Thyroid gland (tissue), 4 donors: ENCODE results near the gene PTCD3.

Experiments used
- POLR2A ChIP-seq, 2 donors: fragments of 450-650 bp; IDR thresholded peaks; one replicate each; pipeline ENCODE4 v1.6.1; 2017; ENCODE audit warnings: antibody characterized with exemption in 2 of 2, mild to moderate bottlenecking in 2 of 2, moderate library complexity in 1 of 2
- TF ChIP-seq, protein P1 (sequence below), 6 experiments: fragments of 200-600 bp in 3 of 6; fragments of 450-650 bp in 3 of 6; sonication (generic) in 3 of 6; IDR thresholded peaks; one replicate each; pipeline ENCODE4 v1.5.1; 2016 to 2019; ENCODE audit warnings: antibody characterized with exemption in 6 of 6, mild to moderate bottlenecking in 2 of 6, inconsistent platforms in 1 of 6, moderate library complexity in 1 of 6

DNA sequence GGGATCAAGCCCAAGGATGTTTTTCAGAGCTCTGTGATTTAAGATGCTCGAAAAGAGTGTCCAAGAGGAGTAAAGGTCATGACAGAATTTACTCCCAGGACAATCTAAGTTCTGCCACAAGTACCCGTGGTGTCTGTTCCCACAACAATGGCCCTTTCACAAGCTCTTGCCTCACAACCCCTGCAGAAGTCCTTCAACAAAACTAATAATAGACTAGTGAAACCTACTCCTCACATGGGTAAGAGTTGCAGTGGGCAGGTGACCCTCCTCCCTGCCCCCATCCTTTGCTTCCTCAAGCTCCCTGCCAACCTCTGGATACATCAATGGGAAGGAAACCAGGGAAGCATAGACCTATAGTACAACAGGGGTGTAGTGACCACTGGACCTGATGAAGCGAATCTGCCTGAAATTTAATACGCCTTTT lies 34.9 kb downstream of the PTCD3 start:
- TF ChIP-seq POLR2A (IDR thresholded peaks at IDR 0.05), result no peak
- TF ChIP-seq, protein P1, sequence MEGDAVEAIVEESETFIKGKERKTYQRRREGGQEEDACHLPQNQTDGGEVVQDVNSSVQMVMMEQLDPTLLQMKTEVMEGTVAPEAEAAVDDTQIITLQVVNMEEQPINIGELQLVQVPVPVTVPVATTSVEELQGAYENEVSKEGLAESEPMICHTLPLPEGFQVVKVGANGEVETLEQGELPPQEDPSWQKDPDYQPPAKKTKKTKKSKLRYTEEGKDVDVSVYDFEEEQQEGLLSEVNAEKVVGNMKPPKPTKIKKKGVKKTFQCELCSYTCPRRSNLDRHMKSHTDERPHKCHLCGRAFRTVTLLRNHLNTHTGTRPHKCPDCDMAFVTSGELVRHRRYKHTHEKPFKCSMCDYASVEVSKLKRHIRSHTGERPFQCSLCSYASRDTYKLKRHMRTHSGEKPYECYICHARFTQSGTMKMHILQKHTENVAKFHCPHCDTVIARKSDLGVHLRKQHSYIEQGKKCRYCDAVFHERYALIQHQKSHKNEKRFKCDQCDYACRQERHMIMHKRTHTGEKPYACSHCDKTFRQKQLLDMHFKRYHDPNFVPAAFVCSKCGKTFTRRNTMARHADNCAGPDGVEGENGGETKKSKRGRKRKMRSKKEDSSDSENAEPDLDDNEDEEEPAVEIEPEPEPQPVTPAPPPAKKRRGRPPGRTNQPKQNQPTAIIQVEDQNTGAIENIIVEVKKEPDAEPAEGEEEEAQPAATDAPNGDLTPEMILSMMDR (IDR thresholded peaks at IDR 0.05), result no peak
